HEK293T (cell line): Measurements from ENCODE around the gene LRRC55.

ENCODE experiments used
- CTCF ChIA-PET: fragments of 350-600 bp; formaldehyde crosslinking; extraction: SDS; loops from one replicate; lab custom pipeline; 2021; ENCODE audit warnings: antibody characterized with exemption, inconsistent platforms; lab: Yijun Ruan, JAX
- POLR2A ChIA-PET: fragments of 350-600 bp; formaldehyde crosslinking; extraction: SDS; loops from one replicate; lab custom pipeline; 2020; ENCODE audit warnings: antibody characterized with exemption, inconsistent platforms; lab: Yijun Ruan, JAX
- DNase-seq: peaks from one replicate; pipeline ENCODE4 v3.0.0; 2012; ENCODE audit warnings: mixed read lengths; ENCODE audit errors: extremely low spot score
- ARNT ChIP-seq: fragments of 450-650 bp; IDR thresholded peaks from 2 replicates; pipeline ENCODE4 v1.6.1; 2017; ENCODE audit warnings: mild to moderate bottlenecking
- BHLHE40 ChIP-seq: fragments of 450-650 bp; IDR thresholded peaks from 2 replicates; pipeline ENCODE4 v1.6.1; 2016; ENCODE audit warnings: mild to moderate bottlenecking, moderate library complexity, borderline replicate concordance
- CTBP1 ChIP-seq: fragments of 450-650 bp; IDR thresholded peaks from 2 replicates; pipeline ENCODE4 v1.6.1; 2016; ENCODE audit warnings: borderline replicate concordance
- ELF4 ChIP-seq: fragments of 450-650 bp; IDR thresholded peaks from 2 replicates; pipeline ENCODE4 v1.6.1; 2017; ENCODE audit warnings: antibody characterized with exemption
- FOXA1 ChIP-seq: fragments of 450-650 bp; IDR thresholded peaks from 2 replicates; pipeline ENCODE4 v1.6.1; 2016; ENCODE audit warnings: mild to moderate bottlenecking
- FOXK2 ChIP-seq: fragments of 450-650 bp; IDR thresholded peaks from 2 replicates; pipeline ENCODE4 v1.6.1; 2016; ENCODE audit warnings: mild to moderate bottlenecking
- FOXM1 ChIP-seq: fragments of 450-650 bp; IDR thresholded peaks from 2 replicates; pipeline ENCODE4 v1.6.1; 2017; ENCODE audit warnings: mild to moderate bottlenecking, borderline replicate concordance
- HDGF ChIP-seq: fragments of 450-650 bp; IDR thresholded peaks from 2 replicates; pipeline ENCODE4 v1.6.1; 2017; ENCODE audit warnings: antibody characterized with exemption, borderline replicate concordance
- L3MBTL2 ChIP-seq: fragments of 450-650 bp; conservative IDR thresholded peaks from 2 replicates; pipeline ENCODE4 v1.6.1; 2016; ENCODE audit warnings: mild to moderate bottlenecking
- LEF1 ChIP-seq: fragments of 450-650 bp; IDR thresholded peaks from 2 replicates; pipeline ENCODE4 v1.6.1; 2017; ENCODE audit warnings: mild to moderate bottlenecking, borderline replicate concordance
- NFRKB ChIP-seq: fragments of 450-650 bp; IDR thresholded peaks from 2 replicates; pipeline ENCODE4 v1.6.1; 2016; ENCODE audit warnings: mild to moderate bottlenecking, moderate library complexity
- SP1 ChIP-seq: fragments of 450-650 bp; IDR thresholded peaks from 2 replicates; pipeline ENCODE4 v1.6.1; 2017
- SUZ12 ChIP-seq: fragments of 450-650 bp; IDR thresholded peaks from 2 replicates; pipeline ENCODE4 v1.6.1; 2016; ENCODE audit warnings: mild to moderate bottlenecking
- TARDBP ChIP-seq: fragments of 450-650 bp; IDR thresholded peaks from 2 replicates; pipeline ENCODE4 v1.6.1; 2016
- ZNF384 ChIP-seq: fragments of 450-650 bp; IDR thresholded peaks from 2 replicates; pipeline ENCODE4 v1.6.1; 2016
- TF ChIP-seq, protein P1 (sequence below): fragments of 450-650 bp; IDR thresholded peaks from 2 replicates; pipeline ENCODE4 v1.6.1; 2016

The LRRC55 gene

DNA sequence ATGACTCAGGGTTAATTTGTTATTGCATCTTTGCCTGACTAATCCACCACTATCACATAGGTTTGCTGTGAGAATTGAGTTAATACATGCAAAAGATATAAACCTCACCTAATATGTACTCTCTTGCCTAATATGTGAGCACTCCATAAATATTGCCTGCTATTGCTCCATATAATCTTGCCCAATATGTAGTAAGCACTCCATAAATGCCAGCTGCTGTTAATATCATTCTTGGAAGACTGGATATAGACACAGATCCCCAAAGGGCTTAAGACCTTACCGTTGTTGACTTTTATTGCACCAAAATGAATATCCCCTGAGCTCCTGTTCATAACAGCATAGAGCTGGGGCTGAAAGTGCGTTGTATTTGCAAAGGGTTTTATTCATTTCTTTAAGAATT lies 27.0 kb upstream of the LRRC55 start:
- ChIA-PET CTCF (interaction anchor here (0.7 kb wide), 1 partner anchor 1369 kb away, joined by 3 read pairs; no protein-coding TSS in a partner anchor), POLR2A (no interaction called here)
- no peak for DNase-seq
- TF ChIP-seq FOXM1 (no peak), LEF1 (no peak), FOXK2 (no peak), SUZ12 (no peak)

DNA sequence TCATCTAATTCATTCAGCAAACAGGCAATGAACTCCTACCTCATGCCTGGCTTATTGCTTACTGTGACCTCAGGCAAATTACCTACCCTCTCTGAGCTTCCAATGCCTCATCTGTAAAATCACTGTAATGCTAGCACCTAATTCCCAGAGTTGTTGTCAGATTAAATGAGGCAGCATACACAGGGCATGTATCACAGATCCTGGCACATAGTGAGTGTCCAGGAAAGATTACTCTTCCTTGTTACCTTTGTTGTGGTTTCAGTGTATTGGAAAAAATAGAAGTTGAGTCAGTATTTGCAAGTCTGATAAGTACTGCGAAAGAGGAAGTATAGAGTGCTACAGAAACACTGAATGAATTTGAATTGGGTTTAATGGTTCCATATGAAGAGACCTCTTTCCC lies 26.4 kb upstream of the LRRC55 start:
- ChIA-PET POLR2A (no interaction called here), CTCF (interaction anchor here (0.7 kb wide), 1 partner anchor 1369 kb away, joined by 3 read pairs; no protein-coding TSS in a partner anchor)
- TF ChIP-seq BHLHE40: no peak
- no peak for TF ChIP-seq LEF1
- no peak for TF ChIP-seq TARDBP
- TF ChIP-seq L3MBTL2: no peak
- TF ChIP-seq NFRKB: no peak
- TF ChIP-seq FOXK2: no peak
- no peak for TF ChIP-seq CTBP1
- TF ChIP-seq HDGF: no peak
- TF ChIP-seq FOXM1: no peak
- TF ChIP-seq ELF4: no peak
- TF ChIP-seq FOXA1: no peak
- no peak for TF ChIP-seq ARNT
- TF ChIP-seq, protein P1, sequence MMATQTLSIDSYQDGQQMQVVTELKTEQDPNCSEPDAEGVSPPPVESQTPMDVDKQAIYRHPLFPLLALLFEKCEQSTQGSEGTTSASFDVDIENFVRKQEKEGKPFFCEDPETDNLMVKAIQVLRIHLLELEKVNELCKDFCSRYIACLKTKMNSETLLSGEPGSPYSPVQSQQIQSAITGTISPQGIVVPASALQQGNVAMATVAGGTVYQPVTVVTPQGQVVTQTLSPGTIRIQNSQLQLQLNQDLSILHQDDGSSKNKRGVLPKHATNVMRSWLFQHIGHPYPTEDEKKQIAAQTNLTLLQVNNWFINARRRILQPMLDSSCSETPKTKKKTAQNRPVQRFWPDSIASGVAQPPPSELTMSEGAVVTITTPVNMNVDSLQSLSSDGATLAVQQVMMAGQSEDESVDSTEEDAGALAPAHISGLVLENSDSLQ: no peak
- TF ChIP-seq SUZ12: no peak
- TF ChIP-seq SP1: no peak
- no peak for TF ChIP-seq ZNF384
- no peak for DNase-seq

DNA sequence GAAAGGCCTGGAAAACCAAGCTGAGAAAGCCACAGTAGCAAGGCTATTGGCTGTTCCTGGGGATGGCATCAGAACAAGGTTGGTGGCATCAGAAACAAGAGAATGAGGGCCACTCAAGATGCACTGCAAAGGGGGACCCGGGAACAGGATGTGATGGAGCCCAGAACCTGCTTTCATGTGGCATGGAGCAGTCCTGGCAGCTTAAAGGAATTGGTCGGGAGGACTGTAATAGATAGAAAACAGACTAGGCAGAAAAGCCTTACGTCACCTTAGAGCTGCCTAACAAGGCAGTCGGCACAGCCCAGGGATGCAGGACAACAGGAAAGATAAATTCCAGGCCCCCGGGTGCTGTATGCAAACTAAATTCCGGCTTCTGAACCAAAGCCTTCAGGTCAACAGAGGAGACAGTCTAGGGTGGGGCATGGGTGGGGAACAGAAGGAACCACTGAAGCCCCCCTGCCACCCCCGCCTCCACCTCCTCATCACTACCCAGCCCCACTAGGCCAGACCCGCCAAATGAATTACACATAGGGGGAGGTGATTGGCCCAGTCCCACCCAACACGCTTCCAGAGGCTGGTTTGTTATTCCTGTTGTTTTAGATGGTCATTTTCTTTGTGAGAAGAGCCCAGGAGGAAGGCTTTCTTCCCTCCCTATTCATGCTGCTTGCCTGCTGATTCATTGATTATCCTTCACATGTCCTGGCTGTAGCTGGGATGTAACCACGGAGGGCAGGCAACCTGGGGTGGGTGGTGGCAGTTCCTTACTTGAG lies 25.7 kb upstream of the LRRC55 start:
- ChIA-PET POLR2A (no interaction called here), CTCF (no interaction called here)
- no peak for DNase-seq
- TF ChIP-seq SP1: no peak
- no peak for TF ChIP-seq HDGF

DNA sequence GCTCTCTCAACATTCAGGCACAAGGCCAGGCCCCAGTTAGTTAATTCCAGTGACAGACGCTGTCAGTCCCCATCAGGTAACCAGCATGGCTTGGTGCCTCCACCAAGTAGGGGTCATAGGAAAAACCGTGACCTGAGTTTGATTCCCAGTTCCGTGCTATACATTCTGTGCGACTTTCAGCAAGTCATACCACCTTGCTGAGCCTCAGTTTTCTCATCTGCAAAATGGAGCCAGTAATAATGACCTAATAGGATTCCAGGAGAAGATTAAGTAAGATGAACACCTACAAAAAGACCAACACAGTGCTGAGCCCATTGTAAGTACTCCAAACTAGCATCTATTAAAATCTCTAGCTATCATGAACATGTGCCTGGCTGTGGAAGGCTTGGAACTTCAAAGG lies 24.8 kb upstream of the LRRC55 start:
- no peak for TF ChIP-seq NFRKB
- no peak for TF ChIP-seq SP1
- TF ChIP-seq LEF1: no peak
- TF ChIP-seq FOXA1: no peak
- no peak for TF ChIP-seq TARDBP
- no peak for TF ChIP-seq HDGF
- TF ChIP-seq ZNF384: no peak
- no peak for TF ChIP-seq BHLHE40
- no peak for TF ChIP-seq SUZ12
- TF ChIP-seq FOXM1: no peak
- TF ChIP-seq, protein P1: no peak
- TF ChIP-seq L3MBTL2: no peak
- no peak for TF ChIP-seq CTBP1
- no peak for TF ChIP-seq ARNT
- no peak for TF ChIP-seq ELF4
- no peak for TF ChIP-seq FOXK2
- ChIA-PET POLR2A (no interaction called here), CTCF (no interaction called here)
- DNase-seq: no peak

DNA sequence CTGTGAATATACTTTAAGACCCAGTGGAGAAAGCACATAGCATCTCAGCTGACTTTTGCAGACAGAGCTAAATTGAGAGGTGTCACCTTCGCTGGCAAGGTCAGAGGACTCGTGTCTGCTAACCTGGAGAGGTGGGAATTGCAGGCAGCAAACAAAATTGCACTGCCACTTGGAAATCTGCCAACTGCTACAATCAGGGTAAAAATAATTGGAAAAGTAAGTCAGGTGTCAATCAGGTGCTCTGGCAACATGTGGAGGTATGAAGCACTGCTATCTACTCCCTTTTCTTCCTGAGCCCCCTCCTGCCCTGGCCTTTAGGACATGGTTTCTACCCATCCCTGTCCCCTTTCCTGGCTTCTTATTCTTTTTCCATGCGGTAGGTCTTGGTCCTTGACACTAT lies 24.1 kb upstream of the LRRC55 start:
- no peak for TF ChIP-seq ARNT
- no peak for TF ChIP-seq BHLHE40
- no peak for TF ChIP-seq CTBP1
- TF ChIP-seq FOXK2: no peak
- no peak for TF ChIP-seq SUZ12
- TF ChIP-seq FOXM1: no peak
- no peak for TF ChIP-seq TARDBP
- no peak for TF ChIP-seq HDGF
- TF ChIP-seq ELF4: no peak
- no peak for TF ChIP-seq ZNF384
- no peak for TF ChIP-seq NFRKB
- TF ChIP-seq, protein P1: no peak
- no peak for TF ChIP-seq L3MBTL2
- TF ChIP-seq SP1: no peak
- no peak for TF ChIP-seq FOXA1
- no peak for TF ChIP-seq LEF1
- POLR2A ChIA-PET: no interaction called here
- DNase-seq: no peak
- CTCF ChIA-PET: no interaction called here

DNA sequence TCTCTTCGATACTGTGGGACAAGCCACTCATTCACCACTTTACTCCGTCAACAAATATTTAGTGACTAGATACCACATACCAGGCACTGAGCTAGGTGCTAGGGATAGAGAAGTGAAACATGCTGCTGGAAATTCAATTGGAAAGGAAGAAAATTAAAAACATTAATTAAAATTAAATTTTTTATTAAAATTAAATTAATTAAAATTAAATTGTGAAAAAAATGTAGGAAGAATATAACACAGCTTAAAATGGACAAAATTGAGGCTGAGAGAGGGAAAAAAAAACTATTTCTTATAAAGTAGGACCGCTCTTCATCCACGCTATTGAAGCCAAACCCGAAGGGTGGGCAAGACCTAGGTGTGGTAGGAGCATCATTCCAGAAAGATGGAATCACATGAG lies 23.6 kb upstream of the LRRC55 start:
- CTCF ChIA-PET: no interaction called here
- no peak for DNase-seq
- no peak for TF ChIP-seq ARNT
- no peak for TF ChIP-seq CTBP1
- TF ChIP-seq, protein P1: no peak
- POLR2A ChIA-PET: no interaction called here
